GM21390 (cell line): ENCODE data around the gene PTPN3.
"Not testable (repeated sequence)": the region's sequence is repeated elsewhere in the genome, so short reads cannot be mapped to it uniquely, and the experiment has no call there.

Source experiments
- ATAC-seq: cut with Tn5 transposase; IDR thresholded peaks from one replicate; pipeline ENCODE4 v1.9.1; 2021; ENCODE audit not compliant: unreplicated experiment

Gene PTPN3

GRCh38 chr9:109498195-109499092 is at the start of gene PTPN3:
PTPN3 (minus strand) TSS chr9:109498307; CDS start chr9:109463434, 34,873 bp downstream.
- no peak for ATAC-seq

- ATAC-seq = not testable (repeated sequence)
Observed at GRCh38 chr9:109544954-109545353, 46.8 kb upstream of the PTPN3 start.

- no peak for ATAC-seq
Observed at GRCh38 chr9:109542922-109543321, 44.8 kb upstream of the PTPN3 start.

GRCh38 chr9:109538346-109538745 is 40.2 kb upstream of the PTPN3 start:
- no peak for ATAC-seq

GRCh38 chr9:109537288-109537687 is 39.2 kb upstream of the PTPN3 start:
- ATAC-seq = no peak

GRCh38 chr9:109536859-109537258 is 38.8 kb upstream of the PTPN3 start:
- ATAC-seq = no peak

- ATAC-seq = no peak
Observed at GRCh38 chr9:109535365-109535764, 37.3 kb upstream of the PTPN3 start.

- ATAC-seq = no peak
Observed at GRCh38 chr9:109534151-109534550, 36.0 kb upstream of the PTPN3 start.

GRCh38 chr9:109532652-109533051 is 34.5 kb upstream of the PTPN3 start:
- ATAC-seq = not testable (repeated sequence)

GRCh38 chr9:109522106-109522505 is 24.0 kb upstream of the PTPN3 start:
- ATAC-seq = no peak

- no peak for ATAC-seq
Observed at GRCh38 chr9:109520475-109521132, 22.5 kb upstream of the PTPN3 start.

- no peak for ATAC-seq
Observed at GRCh38 chr9:109519366-109519765, 21.3 kb upstream of the PTPN3 start.

GRCh38 chr9:109518621-109519335 is 20.7 kb upstream of the PTPN3 start:
- no peak for ATAC-seq

- ATAC-seq = no peak
Observed at GRCh38 chr9:109517901-109518377, 19.8 kb upstream of the PTPN3 start.

GRCh38 chr9:109513871-109514270 is 15.8 kb upstream of the PTPN3 start:
- no peak for ATAC-seq

- no peak for ATAC-seq
Observed at GRCh38 chr9:109512170-109512756, 14.2 kb upstream of the PTPN3 start.

GRCh38 chr9:109510506-109510905 is 12.4 kb upstream of the PTPN3 start:
- no peak for ATAC-seq

GRCh38 chr9:109510042-109510441 is 11.9 kb upstream of the PTPN3 start:
- ATAC-seq = not testable (repeated sequence)

GRCh38 chr9:109509611-109510010 is 11.5 kb upstream of the PTPN3 start:
- no peak for ATAC-seq

- ATAC-seq = no peak
Observed at GRCh38 chr9:109507421-109507838, 9.3 kb upstream of the PTPN3 start.

GRCh38 chr9:109506097-109506712 is 8.1 kb upstream of the PTPN3 start:
- no peak for ATAC-seq
